ENCODE results near the gene CA11.

DNA sequence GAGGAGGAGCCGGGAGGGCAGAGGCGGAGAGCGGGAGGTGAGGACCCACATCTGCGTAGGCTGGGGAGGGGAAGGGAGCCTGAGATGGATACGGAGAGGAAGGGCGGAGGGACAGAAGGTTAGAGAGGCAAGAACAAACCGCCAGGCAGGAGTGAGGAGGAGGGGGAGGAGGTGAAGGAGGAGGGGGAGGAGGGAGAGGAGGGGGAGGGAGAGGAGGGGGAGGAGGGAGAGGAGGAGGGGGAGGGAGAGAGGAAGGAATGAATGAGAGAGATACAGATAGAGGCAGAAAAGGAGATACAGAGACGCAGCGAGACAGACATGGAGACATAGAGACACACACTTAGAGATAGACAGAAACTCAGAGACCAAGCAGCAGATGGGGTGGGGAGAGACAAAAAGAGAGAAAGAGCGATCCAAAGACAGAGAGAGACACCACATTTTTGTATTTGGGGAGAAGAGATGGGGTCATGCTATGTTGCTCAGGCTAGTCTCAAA, 782 bp upstream of the CA11 start:
- TF ChIP-seq CTCF (IDR thresholded peaks at IDR 0.05; ENCODE audit: low read depth, low read length) (no peak), POLR2A (IDR thresholded peaks at IDR 0.05; ENCODE audit: extremely low read depth, insufficient read length) (no peak)

Data from NB4 (cell line).